Effector CD4-positive, alpha-beta T cell (primary cell): ENCODE measurements around the gene CD28.

ENCODE experiments used
- DNase-seq: peaks from one replicate; pipeline ENCODE4 v3.0.0-alpha.2; 2020
- total RNA-seq: gene quantifications from one replicate; lab custom pipeline; 2026; lab: John Stamatoyannopoulos, UW

Gene CD28
- total RNA-seq, result 305 reads per million, percentile 95 among the genes with 10 or more reads in this experiment

GRCh38 chr2:203706403-203706802 is at the start of gene CD28:
CD28 (plus strand) TSS chr2:203706639; CDS start chr2:203706697, 58 bp downstream.
- peak; percentile 82 for DNase-seq

GRCh38 chr2:203659331-203660049 is 46.9 kb upstream of the CD28 start:
- DNase-seq, result no peak

GRCh38 chr2:203660465-203660864 is 46.0 kb upstream of the CD28 start:
- DNase-seq, result no peak

GRCh38 chr2:203661279-203661908 is 45.0 kb upstream of the CD28 start:
- DNase-seq, result no peak

- no peak for DNase-seq
These were observed 44.0 kb upstream of the CD28 start for GRCh38 chr2:203662487-203662886.

GRCh38 chr2:203662951-203663350 is 43.5 kb upstream of the CD28 start:
- DNase-seq, result no peak

- no peak for DNase-seq
These were observed 42.2 kb upstream of the CD28 start for GRCh38 chr2:203664029-203664755.

- DNase-seq, result no peak
These were observed 38.6 kb upstream of the CD28 start for GRCh38 chr2:203667838-203668237.

GRCh38 chr2:203669820-203670219 is 36.6 kb upstream of the CD28 start:
- no peak for DNase-seq

- no peak for DNase-seq
These were observed 35.5 kb upstream of the CD28 start for GRCh38 chr2:203670939-203671338.

- no peak for DNase-seq
These were observed 34.6 kb upstream of the CD28 start for GRCh38 chr2:203671876-203672275.

GRCh38 chr2:203672856-203673255 is 33.6 kb upstream of the CD28 start:
- DNase-seq, result no peak

GRCh38 chr2:203673933-203674332 is 32.5 kb upstream of the CD28 start:
- no peak for DNase-seq

GRCh38 chr2:203675086-203675485 is 31.4 kb upstream of the CD28 start:
- DNase-seq, result no peak

GRCh38 chr2:203678971-203679370 is 27.5 kb upstream of the CD28 start:
- no peak for DNase-seq

GRCh38 chr2:203679401-203679800 is 27.0 kb upstream of the CD28 start:
- no peak for DNase-seq

GRCh38 chr2:203681978-203682377 is 24.5 kb upstream of the CD28 start:
- DNase-seq, result no peak

GRCh38 chr2:203682688-203683130 is 23.7 kb upstream of the CD28 start:
- DNase-seq, result no peak

GRCh38 chr2:203683421-203683820 is 23.0 kb upstream of the CD28 start:
- no peak for DNase-seq

GRCh38 chr2:203683932-203684556 is 22.4 kb upstream of the CD28 start:
- DNase-seq, result no peak

- no peak for DNase-seq
These were observed 21.3 kb upstream of the CD28 start for GRCh38 chr2:203685081-203685621.

- no peak for DNase-seq
These were observed 20.5 kb upstream of the CD28 start for GRCh38 chr2:203685789-203686420.
